Measurements from ENCODE around the gene KIAA1191.
A peak's percentile ranks its signal among the peaks of the same experiment; 100 is the strongest.

Gene KIAA1191

GRCh38 chr5:176365351-176366231 lies 4.0 kb upstream of the KIAA1191 start, which contains the start of gene ARL10:
TSS of gene ARL10 (plus strand) at chr5:176365487. CDS start at chr5:176365564, 77 bp downstream.
- ATAC-seq = peak; percentile 47 to 53

GRCh38 chr5:176364765-176365350 lies 3.3 kb upstream of the KIAA1191 start:
- ATAC-seq = no peak

- ATAC-seq = no peak
Measured at GRCh38 chr5:176362233-176362490, 598 bp upstream of the KIAA1191 start.

GRCh38 chr5:176360894-176361436 lies 599 bp downstream of the KIAA1191 start:
- no peak for ATAC-seq

- peak in 1 of 2 donors; percentile 24 for ATAC-seq
Measured at GRCh38 chr5:176359658-176360057, 1.9 kb downstream of the KIAA1191 start.

- no peak for ATAC-seq
Measured at GRCh38 chr5:176356179-176356566, 5.4 kb downstream of the KIAA1191 start.

- no peak for ATAC-seq
Measured at GRCh38 chr5:176355400-176356178, 6.0 kb downstream of the KIAA1191 start.

- no peak for ATAC-seq
Measured at GRCh38 chr5:176353533-176353932, 8.0 kb downstream of the KIAA1191 start.

- ATAC-seq = no peak
Measured at GRCh38 chr5:176352116-176352878, 9.3 kb downstream of the KIAA1191 start.

GRCh38 chr5:176350416-176350815 lies 11.1 kb downstream of the KIAA1191 start:
- no peak for ATAC-seq

- ATAC-seq = no peak
Measured at GRCh38 chr5:176342766-176343458, 18.7 kb downstream of the KIAA1191 start.

GRCh38 chr5:176342158-176342483 lies 19.4 kb downstream of the KIAA1191 start:
- no peak for ATAC-seq

GRCh38 chr5:176341325-176342157 lies 20.0 kb downstream of the KIAA1191 start:
- ATAC-seq = no peak

- ATAC-seq = no peak
Measured at GRCh38 chr5:176339304-176339703, 22.3 kb downstream of the KIAA1191 start.

GRCh38 chr5:176337913-176338312 lies 23.7 kb downstream of the KIAA1191 start:
- no peak for ATAC-seq

GRCh38 chr5:176334031-176334770 lies 27.4 kb downstream of the KIAA1191 start:
- ATAC-seq = no peak

GRCh38 chr5:176320577-176320976 lies 41.0 kb downstream of the KIAA1191 start:
- ATAC-seq = no peak

GRCh38 chr5:176319827-176320554 lies 41.6 kb downstream of the KIAA1191 start:
- no peak for ATAC-seq

- no peak for ATAC-seq
Measured at GRCh38 chr5:176317534-176318374, 43.8 kb downstream of the KIAA1191 start.
